Stimulated activated CD4-positive, alpha-beta T cell treated with anti-CD3 and anti-CD28 coated beads, Interleukin-15, amount 100 ng/mL, for 1 hour (primary cell): ENCODE data around the gene CWC15.
"Not testable (repeated sequence)": the region's sequence is repeated elsewhere in the genome, so short reads cannot be mapped to it uniquely, and the experiment has no call there.

Experiments
- DNase-seq, 2 donors: peaks; one replicate each; pipeline ENCODE4 v3.0.0-alpha.2; 2020; ENCODE audit warnings: low read depth in 1 of 2, low spot score in 1 of 2

CWC15 gene

GRCh38 chr11:94973099-94973968 lies at the start of gene CWC15, which contains the start of gene KDM4D:
TSS of gene CWC15 (minus strand) at chr11:94973556. CDS start at chr11:94972185, 1,371 bp downstream.
TSS of gene KDM4D (plus strand) at chr11:94973709. CDS start at chr11:94997373, 23,664 bp downstream.
- DNase-seq: peak; percentile 83 to 86

- DNase-seq: not testable (repeated sequence)
These were observed 48.1 kb upstream of the CWC15 start for GRCh38 chr11:95021468-95021867.

GRCh38 chr11:95016139-95016538 lies 42.8 kb upstream of the CWC15 start:
- no peak for DNase-seq

- no peak for DNase-seq
These were observed 40.9 kb upstream of the CWC15 start for GRCh38 chr11:95014184-95014821.

GRCh38 chr11:95011376-95011775 lies 38.0 kb upstream of the CWC15 start:
- DNase-seq: no peak

GRCh38 chr11:95005642-95006041 lies 32.3 kb upstream of the CWC15 start:
- no peak for DNase-seq

GRCh38 chr11:95003716-95004115 lies 30.4 kb upstream of the CWC15 start:
- DNase-seq: no peak

GRCh38 chr11:94998285-94998684 lies 24.9 kb upstream of the CWC15 start:
- DNase-seq: no peak

GRCh38 chr11:94997437-94997836 lies 24.1 kb upstream of the CWC15 start:
- DNase-seq: no peak

- no peak for DNase-seq
These were observed 20.1 kb upstream of the CWC15 start for GRCh38 chr11:94993400-94993943.

GRCh38 chr11:94988748-94989147 lies 15.4 kb upstream of the CWC15 start:
- DNase-seq: no peak

GRCh38 chr11:94987378-94987777 lies 14.0 kb upstream of the CWC15 start:
- DNase-seq: no peak

- DNase-seq: no peak
These were observed 2.2 kb upstream of the CWC15 start for GRCh38 chr11:94975599-94975998.

GRCh38 chr11:94974178-94974577 lies 822 bp upstream of the CWC15 start:
- no peak for DNase-seq

GRCh38 chr11:94972700-94973098 lies 657 bp downstream of the CWC15 start:
- no peak for DNase-seq

GRCh38 chr11:94968334-94968958 lies 4.9 kb downstream of the CWC15 start:
- DNase-seq: no peak

GRCh38 chr11:94964934-94965333 lies 8.4 kb downstream of the CWC15 start:
- DNase-seq: no peak

- DNase-seq: no peak
These were observed 12.1 kb downstream of the CWC15 start for GRCh38 chr11:94961255-94961654.

GRCh38 chr11:94960488-94960887 lies 12.9 kb downstream of the CWC15 start:
- DNase-seq: no peak

- DNase-seq: no peak
These were observed 14.2 kb downstream of the CWC15 start for GRCh38 chr11:94959179-94959578.

GRCh38 chr11:94958121-94958696 lies 15.1 kb downstream of the CWC15 start:
- DNase-seq: no peak
